ENCODE measurements around the gene BAHCC1.
"Not testable (repeated sequence)": the region's sequence is repeated elsewhere in the genome, so short reads cannot be mapped to it uniquely, and the experiment has no call there.

Gene BAHCC1
- total RNA-seq, result 0 to 2.0 (median 0.13) reads per million in 4 experiments

DNA sequence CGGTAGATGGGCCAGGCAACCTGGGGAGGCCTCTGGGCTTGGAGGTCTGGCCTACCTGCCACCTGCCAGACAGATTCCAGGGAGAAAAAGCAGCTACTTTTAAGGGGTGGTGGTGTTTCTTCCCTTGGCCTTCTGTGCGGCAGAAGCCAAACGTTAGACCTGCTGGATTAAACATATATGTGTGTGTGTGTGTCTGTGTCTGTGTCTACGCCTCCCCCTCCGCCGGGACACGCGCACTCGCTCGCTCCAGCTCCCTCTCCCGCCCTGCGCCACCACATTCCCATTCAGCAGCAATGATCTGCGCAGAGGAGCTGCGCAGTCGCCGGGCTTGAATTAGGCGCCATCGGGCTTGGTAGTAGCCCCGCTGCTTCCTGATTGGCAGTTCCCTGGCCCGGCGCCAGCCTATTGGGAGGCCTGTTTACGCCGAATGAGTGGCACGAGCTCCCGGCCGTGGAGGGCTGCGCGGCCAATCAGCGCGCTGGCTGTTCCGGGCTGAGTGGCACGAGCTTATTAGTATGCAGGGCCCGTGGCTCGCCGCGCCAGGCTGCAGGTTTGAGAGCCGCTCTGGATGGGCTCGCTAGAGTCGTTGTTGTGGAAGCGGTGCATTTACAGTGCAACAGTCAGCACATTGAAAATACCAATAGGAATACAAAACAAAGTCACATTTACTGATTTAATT, at the start of gene BAHCC1:
TSS of gene BAHCC1 (plus strand) at position 537 of the 679 bp plus-strand sequence. CDS start 4,283 bp downstream, outside the sequence.
- peak; percentile 57 for DNase-seq

DNA sequence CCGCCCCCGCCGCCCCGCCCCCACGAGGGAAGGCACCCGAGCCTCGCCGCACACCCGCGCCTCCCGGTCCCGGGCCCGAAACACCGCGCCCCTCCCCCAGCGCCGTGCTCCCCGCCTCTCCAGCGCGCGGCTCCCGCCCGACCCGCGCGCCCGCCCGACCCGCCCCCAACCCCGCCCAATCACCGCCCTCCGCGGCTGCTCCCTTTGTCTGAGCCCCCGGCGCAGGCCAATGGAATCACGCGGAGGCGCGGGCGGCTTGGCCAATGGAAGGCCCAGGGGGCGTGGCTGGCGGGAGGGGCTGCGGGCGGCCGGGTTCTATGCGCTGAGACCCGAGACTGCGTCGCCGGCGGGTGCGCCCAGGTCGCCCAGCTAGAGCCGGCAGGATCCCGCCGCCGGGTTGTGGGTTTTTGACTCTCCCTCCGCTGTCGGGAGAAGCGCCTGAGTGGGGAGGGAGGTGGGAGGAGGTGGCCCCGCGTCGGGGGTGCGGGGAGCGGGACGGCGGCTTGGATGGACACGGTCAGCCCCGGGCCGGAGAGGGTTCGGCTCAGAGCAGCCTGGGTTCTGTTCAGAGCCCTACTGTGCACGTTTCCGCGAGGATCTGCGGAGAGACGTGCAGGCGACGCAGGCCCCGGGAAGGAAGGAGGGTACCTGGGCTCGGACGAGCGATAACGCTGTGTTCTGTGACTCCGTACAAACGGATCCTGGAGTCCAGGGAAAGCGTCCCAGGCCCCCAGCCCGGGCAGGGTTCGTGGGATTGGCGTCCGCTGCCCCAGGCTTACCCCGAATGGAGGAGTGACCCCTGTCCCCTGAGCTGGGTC, 49.0 kb upstream of the BAHCC1 start:
- DNase-seq, result peak; percentile 90

DNA sequence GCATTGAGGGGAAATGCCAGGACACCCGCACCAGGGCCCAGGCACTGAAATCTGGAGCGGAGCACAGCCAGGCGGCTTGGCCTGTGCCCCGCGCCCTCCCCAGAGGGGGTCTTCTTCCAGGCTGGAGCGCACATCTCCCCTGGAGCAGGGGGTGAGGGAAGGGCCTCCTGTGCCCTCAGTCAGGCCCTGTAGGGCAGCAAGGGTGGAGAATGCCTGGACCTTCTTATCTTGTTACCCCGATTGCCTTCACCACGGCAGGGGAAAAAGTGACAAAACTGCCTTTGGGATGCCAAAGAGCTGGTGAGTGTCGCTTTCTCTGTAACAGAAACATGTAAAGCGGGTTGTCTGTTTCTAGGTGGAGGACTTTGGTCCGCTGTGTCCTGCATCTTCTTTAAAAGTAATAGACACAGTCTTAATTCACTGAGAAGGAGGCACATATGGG, 48.3 kb upstream of the BAHCC1 start:
- no peak for DNase-seq

DNA sequence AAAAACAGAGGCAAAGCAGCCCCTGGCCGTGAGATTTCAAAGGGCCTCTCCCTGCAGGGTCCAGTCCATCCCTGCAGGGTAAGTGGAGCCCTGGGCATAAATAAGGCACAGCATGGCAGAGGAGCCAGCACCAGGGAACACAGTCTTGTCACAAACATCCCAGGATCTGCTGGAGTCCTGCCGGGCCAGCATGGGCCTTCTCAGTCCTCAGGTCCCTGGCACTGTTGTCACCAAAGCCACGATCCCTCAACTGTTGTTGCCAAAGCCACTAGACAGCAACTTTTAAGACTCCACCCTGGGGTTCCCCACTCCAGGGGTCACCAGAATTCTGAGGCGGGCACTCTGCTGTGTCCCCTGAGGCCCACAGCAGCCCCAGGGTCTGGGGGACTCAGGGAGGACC, 47.8 kb upstream of the BAHCC1 start:
- DNase-seq, result no peak

DNA sequence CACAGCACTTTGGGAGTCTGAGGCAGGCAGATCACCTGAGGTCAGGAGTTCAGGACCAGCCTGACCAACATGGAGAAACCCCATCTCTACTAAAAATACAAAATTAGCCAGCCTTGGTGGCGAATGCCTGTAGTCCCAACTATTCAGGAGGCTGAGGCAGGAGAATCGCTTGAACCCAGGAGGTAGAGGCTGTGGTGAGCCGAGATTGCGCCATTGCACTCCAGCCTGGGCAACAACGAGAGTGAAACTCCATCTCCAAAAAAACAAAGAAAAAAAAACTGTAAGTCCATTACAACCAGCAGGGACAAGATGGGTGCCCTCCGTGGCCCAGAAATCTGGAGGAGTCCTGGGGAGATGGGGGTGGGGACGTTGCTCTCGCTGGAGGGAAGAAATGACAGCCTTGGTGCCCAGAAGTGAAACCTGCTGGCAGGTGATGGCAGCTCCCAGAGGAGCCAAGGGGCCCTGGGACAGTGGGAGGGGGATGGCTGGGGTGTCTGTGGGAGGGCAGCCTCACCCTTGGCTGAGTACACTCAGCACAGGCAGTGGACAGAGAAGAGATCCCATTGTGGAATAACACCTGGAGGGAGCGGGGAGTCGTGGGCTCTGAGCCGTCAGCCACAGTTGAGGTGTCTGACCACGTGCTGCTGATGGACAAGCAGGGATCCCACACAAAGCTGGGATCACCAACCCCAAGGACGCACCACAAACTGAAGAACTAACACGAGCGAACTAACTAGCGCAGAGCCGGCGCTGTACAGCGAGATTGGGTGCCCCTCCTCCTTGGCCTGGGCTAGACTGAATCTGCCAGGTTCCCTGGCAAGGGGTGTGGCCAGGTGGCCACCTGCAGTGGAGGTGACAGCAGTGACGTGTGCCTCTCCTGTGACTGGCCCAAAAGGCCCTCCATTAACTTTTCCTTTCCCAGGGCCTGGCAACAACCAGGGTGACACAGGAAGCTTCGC, 46.9 kb upstream of the BAHCC1 start:
- no peak for DNase-seq

DNA sequence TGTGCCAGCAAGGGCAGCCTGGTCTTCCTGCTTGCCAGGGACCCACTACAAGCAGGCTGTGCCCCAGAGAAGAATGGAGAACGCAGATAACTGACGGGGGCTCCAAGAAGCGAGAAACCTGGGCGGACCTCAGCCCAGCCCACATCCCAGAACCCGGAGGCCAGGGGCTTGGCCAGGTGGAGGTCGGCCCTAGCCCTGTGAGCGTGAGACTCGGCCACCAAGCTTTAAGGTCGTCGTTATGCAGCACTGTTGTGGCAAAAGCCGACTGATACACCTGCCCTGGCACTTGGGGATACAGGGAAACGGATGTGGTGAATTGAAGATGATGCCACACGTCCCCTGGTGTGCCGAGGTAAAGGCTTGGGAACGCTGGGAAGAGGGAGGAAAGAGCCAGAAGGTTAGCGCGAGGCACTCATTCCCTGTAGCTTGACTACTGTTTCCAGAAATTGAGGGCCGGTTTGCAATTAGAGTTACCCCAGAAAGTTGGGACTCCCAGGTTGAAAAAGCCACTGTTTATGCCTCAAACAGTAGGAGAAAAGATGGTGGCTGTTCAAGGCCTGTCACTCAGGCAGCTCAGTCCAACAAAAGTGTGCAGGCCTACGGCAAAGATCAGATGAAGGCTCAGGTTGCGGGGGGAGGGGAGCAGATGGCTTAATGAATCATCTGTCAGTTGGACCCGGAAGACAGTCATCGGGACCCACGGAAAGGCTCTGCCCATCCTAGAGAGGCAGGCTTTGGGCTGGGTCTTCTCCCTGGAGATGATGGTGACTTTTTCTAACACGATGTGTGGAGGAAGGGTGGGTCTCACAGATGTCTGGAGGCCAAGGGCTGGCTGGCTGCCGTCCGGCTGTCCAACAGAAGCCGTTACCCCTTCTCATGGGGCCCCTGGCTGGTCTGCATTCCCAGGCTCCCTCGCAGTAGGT, 45.6 kb upstream of the BAHCC1 start:
- DNase-seq, result no peak

DNA sequence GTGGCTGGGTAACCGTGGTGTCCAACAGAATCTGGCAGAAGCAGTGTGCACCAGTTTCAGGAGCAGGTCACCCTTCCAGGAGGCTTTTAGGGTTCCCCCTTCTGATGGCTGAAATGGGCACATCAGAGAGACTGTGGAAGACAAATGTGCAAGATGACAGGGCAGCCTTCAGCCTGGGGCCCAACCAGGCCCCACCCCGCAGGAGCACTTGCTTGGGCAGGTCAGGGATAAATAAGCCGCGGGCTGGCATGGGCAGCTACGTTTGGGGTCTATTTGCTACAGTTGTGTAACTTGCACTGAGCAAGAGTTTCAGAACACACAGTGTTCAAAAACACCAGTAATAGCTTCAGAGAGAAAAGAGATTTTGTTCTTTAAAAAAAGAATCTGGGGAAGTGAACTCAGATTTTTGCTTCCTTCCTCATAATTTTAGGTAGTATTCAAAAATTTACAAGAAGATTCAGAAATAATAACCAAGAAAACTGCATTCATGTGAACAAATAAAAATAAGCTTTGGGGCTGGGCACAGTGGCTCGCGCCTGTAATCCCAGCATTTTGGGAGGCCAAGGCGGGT, 44.9 kb upstream of the BAHCC1 start:
- DNase-seq, result no peak

DNA sequence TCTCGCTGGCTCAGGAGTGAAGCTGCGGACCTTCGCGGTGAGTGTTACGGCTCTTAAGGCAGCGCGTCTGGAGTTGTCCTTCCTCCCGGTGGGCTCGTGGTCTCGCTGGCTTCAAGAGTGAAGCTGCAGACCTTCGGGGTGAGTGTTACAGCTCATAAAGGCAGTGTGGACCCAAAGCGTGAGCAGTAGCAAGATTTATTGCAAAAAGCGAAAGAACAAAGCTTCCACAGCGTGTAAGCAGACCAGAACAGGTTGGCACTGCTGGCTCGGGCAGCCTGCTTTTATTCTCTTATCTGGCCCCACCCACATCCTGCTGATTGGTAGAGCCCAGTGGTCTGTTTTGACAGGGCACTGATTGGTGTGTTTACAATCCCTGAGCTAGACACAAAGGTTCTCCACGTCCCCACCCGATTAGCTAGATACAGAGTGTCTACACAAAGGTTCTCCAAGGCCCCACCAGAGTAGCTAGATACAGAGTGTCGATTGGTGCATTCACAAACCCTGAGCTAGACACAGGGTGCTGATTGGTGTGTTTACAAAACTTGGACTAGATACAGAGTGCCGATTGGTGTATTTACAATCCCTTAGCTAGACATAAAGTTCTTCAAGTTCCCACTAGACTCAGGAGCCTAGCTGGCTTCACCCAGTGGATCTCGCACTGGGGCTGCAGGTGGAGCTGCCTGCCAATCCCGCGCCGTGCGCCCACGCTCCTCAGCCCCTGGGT, 43.8 kb upstream of the BAHCC1 start:
- not testable (repeated sequence) for DNase-seq

DNA sequence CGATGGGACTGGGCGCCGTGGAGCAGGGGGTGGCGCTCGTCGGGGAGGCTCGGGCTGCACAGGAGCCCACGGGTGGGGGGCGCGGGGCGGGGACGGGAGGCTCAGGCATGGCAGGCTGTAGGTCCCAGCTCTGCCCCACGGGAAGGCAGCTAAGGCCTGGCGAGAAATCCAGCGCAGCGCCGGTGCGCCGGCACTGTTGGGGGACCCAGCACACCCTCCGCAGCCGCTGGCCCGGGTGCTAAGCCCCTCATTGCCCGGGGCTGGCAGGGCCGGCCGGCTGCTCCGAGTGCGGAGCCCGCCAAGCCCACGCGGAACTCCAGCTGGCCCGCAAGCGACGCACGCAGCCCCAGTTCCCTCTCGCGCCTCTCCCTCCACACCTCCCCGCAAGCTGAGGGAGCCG, 43.2 kb upstream of the BAHCC1 start:
- not testable (repeated sequence) for DNase-seq

DNA sequence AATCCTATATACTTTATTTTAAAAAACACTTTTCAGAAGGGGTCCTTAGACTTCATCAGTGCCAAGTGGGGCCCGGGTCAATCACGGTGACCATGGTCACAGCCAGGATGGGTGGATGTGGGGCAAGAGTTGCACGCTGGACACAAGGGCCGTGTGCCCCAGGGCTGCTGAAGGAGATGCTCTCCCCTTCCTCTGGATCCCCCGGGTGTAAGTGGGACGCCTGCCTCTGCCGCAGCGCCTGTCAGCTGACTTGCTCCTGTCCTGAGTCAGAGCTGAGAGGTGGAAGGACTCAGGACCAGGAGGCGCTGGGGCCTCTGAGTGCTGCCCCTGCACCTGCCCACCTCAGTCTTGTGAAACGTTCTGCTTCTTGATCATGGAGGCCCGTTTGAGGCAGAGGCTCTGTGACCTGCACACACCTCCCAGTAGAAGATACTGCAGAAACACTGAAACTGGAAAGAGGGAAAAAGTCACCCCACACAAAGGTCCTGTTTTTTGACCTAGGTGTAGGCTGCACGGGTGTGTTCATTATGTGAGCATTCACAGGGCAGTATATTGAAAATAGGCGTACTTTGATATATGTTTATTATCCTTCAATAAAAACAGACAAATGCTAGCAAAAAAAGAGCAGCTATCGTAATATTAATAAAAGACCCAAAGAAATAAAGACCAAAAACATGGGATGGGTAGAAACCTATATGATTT, 40.9 kb upstream of the BAHCC1 start:
- DNase-seq, result no peak

DNA sequence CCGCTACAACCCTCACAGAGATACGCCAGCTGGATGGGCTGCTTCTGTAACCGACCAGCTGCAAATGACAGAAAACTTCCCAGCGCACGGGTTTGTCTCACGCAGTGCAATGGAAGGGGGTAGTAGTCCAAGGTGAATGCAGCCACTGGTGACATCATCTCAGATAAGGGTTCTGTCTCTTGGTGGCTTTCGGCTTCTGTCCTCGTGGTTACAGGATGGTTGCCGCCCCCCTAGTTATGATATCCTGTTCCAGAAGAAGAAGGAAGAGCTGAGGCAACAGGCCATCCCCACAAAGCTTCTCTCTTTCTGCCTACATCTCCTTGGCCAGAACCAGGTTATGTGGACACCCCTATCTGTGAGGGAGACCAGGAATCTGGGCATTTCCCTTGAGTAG, 40.3 kb upstream of the BAHCC1 start:
- DNase-seq, result no peak

DNA sequence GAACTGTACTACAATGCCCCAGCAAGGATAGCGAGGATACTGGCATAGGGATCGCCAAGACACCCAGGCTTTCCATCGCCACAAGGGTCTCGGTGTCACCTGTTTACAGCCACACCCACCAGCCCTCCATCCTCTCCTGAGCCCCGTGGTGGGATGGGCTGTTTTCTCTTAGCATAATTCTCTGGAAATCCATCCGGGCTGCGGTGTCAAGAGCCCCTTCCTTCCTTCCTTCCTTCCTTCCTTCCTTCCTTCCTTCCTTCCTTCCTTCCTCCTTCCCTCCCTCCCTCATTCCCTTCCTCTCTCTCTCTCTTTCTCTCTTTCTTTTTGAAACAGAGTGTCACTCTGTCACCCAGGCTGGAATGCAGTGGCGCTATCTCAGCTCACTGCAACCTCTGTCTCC, 36.0 kb upstream of the BAHCC1 start:
- no peak for DNase-seq

DNA sequence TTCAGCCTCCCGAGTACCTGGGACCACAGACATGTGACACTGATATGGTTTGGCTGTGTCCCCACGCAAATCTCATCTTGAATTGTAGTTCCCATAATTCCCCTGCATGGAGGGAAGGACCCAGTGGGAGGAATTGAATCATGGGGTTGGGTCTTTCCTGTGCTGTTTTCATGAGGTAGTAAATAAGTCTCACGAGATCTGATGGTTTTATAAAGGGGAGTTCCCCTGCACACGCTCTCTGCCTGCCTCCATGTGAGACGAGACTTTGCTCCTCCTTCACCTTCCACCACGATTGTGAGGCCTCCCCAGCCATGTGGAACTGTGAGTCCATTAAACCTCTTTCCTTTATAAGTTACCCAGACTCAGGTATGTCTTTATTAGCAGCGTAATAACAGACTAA, 33.3 kb upstream of the BAHCC1 start:
- not testable (repeated sequence) for DNase-seq

DNA sequence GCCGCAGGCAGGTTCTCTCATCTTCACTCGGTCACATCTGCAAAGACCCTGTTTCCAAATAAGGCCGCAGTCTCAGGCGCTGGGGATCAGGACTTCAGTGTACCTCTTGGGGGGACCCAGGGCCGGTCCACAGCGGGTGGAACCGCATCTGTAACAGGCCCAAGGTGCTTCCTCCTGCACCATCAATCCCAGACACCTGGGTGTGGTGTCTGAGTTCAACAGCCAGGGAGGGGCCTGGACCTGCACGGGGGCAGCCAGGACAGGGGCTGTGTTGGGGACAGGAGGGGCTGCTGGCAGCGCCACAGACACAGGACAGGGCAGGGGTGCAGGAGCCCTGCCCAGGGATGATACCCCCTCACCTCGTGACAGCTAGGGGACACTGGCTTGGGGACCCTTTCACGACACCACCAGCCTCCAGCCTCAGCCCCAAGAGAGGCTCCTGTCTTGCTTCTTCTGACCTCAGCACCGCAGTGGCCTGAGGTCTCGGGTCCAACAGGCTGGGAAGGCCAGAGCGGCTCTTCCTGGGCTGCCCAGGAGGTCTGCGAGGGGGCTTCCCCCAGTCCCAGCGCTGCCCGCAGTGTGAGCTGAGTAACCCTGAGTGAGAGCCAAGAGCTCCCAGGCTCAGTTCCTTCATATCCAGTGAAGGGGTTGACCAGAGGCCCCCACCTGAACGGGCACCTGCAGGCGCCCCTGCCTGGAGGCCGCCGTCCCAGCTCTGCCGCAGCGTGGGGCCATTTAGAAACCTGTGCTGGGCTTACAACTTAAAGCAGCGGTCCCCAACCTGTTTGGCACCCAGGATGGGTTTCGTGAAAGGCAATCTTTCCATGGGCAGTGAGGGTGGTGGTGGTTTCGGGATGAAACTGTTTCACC, 30.7 kb upstream of the BAHCC1 start:
- no peak for DNase-seq

DNA sequence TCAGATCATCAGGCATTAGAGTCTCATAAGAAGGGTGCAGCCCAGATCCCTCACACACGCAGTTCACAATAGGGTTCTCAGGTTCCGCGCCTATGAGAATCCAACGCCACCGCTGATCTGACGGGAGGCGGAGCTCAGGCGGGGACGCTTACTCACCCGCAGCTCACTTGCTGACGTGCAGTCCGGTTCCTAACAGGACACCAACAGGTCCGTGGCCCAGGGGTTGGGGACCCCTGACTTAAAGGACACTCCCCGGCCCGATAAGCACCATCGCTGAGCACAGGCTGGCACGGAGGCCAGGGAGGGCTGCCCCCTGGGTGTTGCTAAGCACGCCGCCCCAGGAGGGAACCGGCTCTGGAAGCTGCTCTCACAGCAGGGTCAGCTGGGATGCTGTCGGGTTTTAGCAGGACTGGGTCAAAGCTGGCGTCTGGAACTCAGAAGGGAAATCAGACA, 30.1 kb upstream of the BAHCC1 start:
- no peak for DNase-seq

DNA sequence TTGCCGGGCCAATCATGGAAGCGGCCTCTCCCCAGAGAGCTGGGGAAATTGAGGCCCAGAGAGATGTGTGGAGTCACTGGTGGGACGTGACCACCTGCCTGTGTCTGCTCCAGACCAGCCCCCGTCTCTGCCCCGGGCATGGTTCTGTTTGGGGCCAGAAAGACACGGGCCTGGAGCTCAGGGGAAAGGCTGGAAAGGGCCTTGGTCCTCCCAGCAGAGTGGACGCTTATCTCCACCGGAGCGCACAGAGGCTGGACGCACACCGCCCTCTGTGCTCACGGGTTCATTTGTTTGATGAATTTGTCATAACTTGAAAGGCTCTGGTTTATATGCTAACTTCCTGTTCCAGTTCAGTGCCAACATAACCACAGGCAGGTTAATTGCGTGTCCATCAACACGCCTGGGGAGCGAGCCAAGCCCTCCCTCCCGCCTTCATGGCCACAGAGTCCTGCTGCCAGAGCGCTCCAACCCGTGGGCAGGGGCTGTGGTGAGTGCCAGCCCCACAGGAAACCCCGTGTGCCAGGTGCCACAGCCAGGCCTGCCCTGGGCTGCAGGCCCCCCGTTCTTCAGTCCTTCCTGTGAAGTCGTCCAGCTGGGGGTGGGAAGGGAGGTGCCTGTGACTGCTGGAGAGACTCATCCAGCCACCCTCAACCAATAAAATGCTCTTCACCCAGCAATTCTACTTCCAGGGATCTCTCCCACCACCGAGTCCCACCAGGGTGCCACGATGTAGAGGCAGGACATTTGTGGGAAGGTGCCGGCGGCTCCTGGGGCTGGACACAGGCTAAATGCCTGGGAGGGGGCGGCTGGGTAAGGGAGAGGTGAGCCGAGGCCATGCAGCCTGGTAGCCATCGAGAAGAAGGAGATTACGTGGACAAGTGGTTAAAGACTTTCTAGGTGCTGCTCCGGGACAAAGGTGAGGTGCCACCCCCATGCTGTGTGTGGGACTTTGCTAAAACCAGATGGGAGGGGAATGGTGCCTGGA, 29.4 kb upstream of the BAHCC1 start:
- no peak for DNase-seq

DNA sequence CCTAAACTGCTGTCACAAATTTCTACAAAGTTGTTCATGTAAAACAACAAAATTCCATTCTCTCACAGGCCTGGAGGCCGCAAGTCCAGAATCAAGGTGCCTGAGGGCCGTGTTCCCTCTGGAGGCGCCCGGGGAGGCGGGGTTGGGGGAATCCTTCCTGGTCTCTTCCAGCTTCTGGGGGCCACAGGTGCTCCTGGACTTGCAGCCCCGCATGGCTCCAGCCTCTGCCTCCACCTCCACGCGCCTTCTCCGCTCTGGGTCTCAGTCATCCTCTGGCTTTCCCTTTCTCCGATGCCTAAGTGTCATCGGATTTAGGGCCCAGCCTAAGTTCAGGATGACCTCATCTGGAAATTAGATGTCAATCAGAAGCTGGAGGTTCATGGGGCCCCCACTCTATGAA, 28.6 kb upstream of the BAHCC1 start:
- no peak for DNase-seq

DNA sequence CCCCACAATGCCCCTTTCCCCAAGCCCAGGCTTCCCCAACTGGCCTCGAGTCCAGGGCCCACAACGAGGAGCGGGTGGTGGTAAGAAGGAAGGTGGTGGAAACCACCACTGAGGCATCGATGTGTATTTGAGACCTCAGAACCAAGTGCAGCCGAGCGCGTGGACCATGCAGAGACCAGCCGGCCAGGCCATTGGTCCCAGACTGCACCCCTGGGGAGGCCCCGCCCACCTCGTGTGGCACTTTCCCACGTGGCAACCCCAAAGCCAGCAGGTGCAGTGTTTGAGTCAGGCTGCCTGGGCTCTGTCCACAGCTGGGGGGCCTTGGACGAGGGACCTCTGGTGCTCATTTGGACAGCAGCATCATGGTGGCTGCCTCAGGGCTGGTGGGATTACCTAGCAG, 28.1 kb upstream of the BAHCC1 start:
- DNase-seq, result no peak
